Neural cell (in vitro differentiated cells): ENCODE results near the gene TTC8.

Source experiments
- EP300 ChIP-seq: fragments of 450-650 bp; conservative IDR thresholded peaks from 2 replicates; pipeline ENCODE4 v1.6.1; 2014; ENCODE audit warnings: antibody characterized with exemption, mild to moderate bottlenecking, moderate library complexity; ENCODE audit not compliant: poor library complexity, severe bottlenecking
- EZH2 ChIP-seq: fragments of 200-600, 300-800 bp; shearing (Covaris generic), sonication (generic); IDR thresholded peaks from 2 replicates; pipeline ENCODE4 v1.6.1; 2014; ENCODE audit warnings: antibody characterized with exemption, low read length, borderline replicate concordance, mild to moderate bottlenecking; ENCODE audit not compliant: insufficient read depth, poor library complexity, severe bottlenecking
- MXI1 ChIP-seq: fragments of 450-650 bp; conservative IDR thresholded peaks from 2 replicates; pipeline ENCODE4 v1.6.1; 2014; ENCODE audit warnings: antibody characterized with exemption, mild to moderate bottlenecking; ENCODE audit not compliant: poor library complexity, severe bottlenecking
- POLR2AphosphoS5 ChIP-seq: IDR thresholded peaks from 2 replicates; pipeline ENCODE4 v1.6.1; 2012
- TAF1 ChIP-seq: IDR thresholded peaks from 2 replicates; pipeline ENCODE4 v1.6.1; 2012; ENCODE audit warnings: low read depth
- TF ChIP-seq, protein P1 (sequence below): fragments of 450-650 bp; IDR thresholded peaks from 2 replicates; pipeline ENCODE4 v1.5.1; 2014; ENCODE audit warnings: antibody characterized with exemption, mild to moderate bottlenecking, moderate library complexity; ENCODE audit not compliant: poor library complexity, severe bottlenecking

DNA sequence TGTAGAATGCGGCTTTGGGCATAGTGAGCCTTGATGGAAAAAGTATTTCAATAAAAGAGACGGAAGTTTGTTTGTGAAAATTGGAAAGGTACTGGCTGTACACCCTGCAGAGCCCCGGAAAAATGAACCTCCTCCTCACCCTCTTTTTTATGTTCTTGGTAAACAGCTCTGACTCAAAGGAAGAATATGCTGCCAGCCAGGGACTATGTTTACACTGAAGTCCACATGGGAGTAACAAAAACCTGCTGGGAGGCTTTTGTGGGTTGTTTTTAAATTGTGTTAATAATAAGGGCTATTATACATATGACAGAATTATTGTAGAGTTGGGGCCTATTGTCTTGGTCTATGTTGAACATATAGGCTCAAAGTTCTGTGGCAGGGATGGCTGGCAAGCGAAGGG, 70.7 kb downstream of the TTC8 start:
- TF ChIP-seq POLR2AphosphoS5 (no peak), EZH2 (no peak), EP300 (no peak), MXI1 (no peak), TAF1 (no peak)
- TF ChIP-seq, protein P1, sequence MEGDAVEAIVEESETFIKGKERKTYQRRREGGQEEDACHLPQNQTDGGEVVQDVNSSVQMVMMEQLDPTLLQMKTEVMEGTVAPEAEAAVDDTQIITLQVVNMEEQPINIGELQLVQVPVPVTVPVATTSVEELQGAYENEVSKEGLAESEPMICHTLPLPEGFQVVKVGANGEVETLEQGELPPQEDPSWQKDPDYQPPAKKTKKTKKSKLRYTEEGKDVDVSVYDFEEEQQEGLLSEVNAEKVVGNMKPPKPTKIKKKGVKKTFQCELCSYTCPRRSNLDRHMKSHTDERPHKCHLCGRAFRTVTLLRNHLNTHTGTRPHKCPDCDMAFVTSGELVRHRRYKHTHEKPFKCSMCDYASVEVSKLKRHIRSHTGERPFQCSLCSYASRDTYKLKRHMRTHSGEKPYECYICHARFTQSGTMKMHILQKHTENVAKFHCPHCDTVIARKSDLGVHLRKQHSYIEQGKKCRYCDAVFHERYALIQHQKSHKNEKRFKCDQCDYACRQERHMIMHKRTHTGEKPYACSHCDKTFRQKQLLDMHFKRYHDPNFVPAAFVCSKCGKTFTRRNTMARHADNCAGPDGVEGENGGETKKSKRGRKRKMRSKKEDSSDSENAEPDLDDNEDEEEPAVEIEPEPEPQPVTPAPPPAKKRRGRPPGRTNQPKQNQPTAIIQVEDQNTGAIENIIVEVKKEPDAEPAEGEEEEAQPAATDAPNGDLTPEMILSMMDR = no peak
